Measurements from ENCODE around the gene KAT5. TPM values are rescaled to one million over a fixed set of nuclear protein-coding genes. Genes with fewer than 3 reads are reported as not detected.
A peak's percentile ranks its signal among the peaks of the same experiment; 100 is the strongest.

KAT5 gene
- total and polyA plus RNA-seq, 2 experiments from 2014 or later, result 33.3 to 34.8 TPM

DNA sequence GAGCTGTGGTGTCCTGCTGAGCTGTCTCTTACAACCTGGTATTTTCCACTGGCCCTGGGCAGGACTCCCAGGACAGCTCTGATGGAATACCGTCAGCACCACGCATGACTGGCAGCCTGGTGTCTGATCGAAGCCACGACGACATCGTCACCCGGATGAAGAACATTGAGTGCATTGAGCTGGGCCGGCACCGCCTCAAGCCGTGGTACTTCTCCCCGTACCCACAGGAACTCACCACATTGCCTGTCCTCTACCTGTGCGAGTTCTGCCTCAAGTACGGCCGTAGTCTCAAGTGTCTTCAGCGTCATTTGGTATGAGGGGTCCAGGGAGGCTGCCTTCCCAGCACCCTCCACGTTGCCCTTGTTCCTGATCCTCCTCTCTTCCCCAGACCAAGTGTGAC lies 2.4 kb downstream of the KAT5 start:
- 0 out of 2 replicates have a peak, but pooled peaks cover 2% of the 10 kb centered on the region for H3F3A ChIP-seq (replicated peaks; ENCODE audit: low read depth)
- no peak overlapping the region for H2AFZ ChIP-seq
- peaks cover 4% of the 10 kb centered on the region; the same call in 1 of the 2 replicates for H3K4me1 ChIP-seq (ENCODE audit: insufficient read depth)
- no peaks in the 10 kb centered on the region for H3K27me3 ChIP-seq (ENCODE audit: insufficient read depth)
- no peak for TF ChIP-seq CREB1 (CRISPR knock-in tag; IDR thresholded peaks at IDR 0.05; ENCODE audit: low read depth)
- no peak for TF ChIP-seq ZNF331 (CRISPR knock-in tag; IDR thresholded peaks at IDR 0.05; ENCODE audit: low read depth)
- no peak for TF ChIP-seq ZNF114 (CRISPR knock-in tag; IDR thresholded peaks at IDR 0.05)
- no peak for TF ChIP-seq EZH2 (IDR thresholded peaks at IDR 0.05; ENCODE audit: low read depth, unreplicated experiment)
- 0 out of 2 replicates have a peak, but pooled peaks have one; percentile 19 for TF ChIP-seq POLR2AphosphoS5 (IDR thresholded peaks at IDR 0.05; ENCODE audit: low read depth)
- H3K27me3 Mint-ChIP-seq (ENCODE audit: insufficient read depth, low read depth, poor library complexity), result peaks cover 12% of the 10 kb centered on the region
- H3K36me3 ChIP-seq (ENCODE audit: insufficient read depth), result peaks cover 22% of the 10 kb centered on the region; the same call in 1 of the 2 replicates
- H3K36me3 Mint-ChIP-seq (ENCODE audit: low read depth), result peaks cover 68% of the 10 kb centered on the region
- no peak overlapping the region for H3K4me2 ChIP-seq
- H3K9me2 ChIP-seq (ENCODE audit: insufficient read depth), result no peaks in the 10 kb centered on the region
- no peak overlapping the region for H3K27ac ChIP-seq (ENCODE audit: low read depth)
- no peak overlapping the region for H3K27ac Mint-ChIP-seq
- H3K79me2 ChIP-seq (replicated peaks; ENCODE audit: insufficient read depth), result peaks cover 5% of the 10 kb centered on the region; the same call in 1 of the 2 replicates
- no peak for DNase-seq (ENCODE audit: low spot score)
- H3K9me3 Mint-ChIP-seq, result no peaks in the 10 kb centered on the region; the same call in 2 of the 3 replicates
- no peak for ATAC-seq
- H4K20me1 ChIP-seq (replicated peaks; ENCODE audit: insufficient read depth), result 0 out of 2 replicates have a peak, but pooled peaks cover 3% of the 10 kb centered on the region
- H3K4me3 ChIP-seq, result no peak overlapping the region
- H3K4me1 Mint-ChIP-seq, result peaks cover 16% of the 10 kb centered on the region
- H3K4me3 Mint-ChIP-seq, result no peak overlapping the region

DNA sequence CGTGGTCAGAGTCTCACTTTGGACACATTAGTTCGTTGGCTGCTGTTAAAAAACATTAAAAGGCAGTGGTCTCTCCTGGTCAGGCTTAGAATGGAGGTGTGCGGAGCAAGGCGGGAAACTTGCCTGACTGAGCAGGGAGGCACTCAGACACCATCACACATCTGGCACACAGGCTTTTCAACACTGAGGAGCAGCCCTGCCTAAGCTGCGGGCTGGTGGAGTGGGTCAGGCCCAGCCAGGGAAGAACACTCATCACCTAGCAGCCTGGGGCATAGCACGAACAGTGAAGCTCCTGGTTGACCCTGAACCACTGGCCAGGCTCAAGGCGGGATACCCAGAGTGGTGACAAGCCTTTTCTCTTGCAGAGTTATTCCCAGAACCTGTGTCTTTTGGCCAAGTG lies 4.2 kb downstream of the KAT5 start:
- Mint-ChIP-seq H3K27me3 (ENCODE audit: insufficient read depth, low read depth, poor library complexity) (peaks cover 19% of the 10 kb centered on the region), H3K27ac (no peak overlapping the region), H3K4me3 (no peak overlapping the region), H3K4me1 (peaks cover 16% of the 10 kb centered on the region), H3K9me3 (no peaks in the 10 kb centered on the region; the same call in 2 of the 3 replicates), H3K36me3 (ENCODE audit: low read depth) (peaks cover 70% of the 10 kb centered on the region)
- Histone ChIP-seq H3K79me2 (replicated peaks; ENCODE audit: insufficient read depth) (peaks cover 5% of the 10 kb centered on the region; the same call in 1 of the 2 replicates), H3K4me3 (no peak overlapping the region), H3K36me3 (ENCODE audit: insufficient read depth) (peaks cover 22% of the 10 kb centered on the region; the same call in 1 of the 2 replicates), H3K4me2 (no peak overlapping the region), H3K27me3 (ENCODE audit: insufficient read depth) (no peaks in the 10 kb centered on the region), H2AFZ (no peak overlapping the region), H3F3A (replicated peaks; ENCODE audit: low read depth) (0 out of 2 replicates have a peak, but pooled peaks cover 2% of the 10 kb centered on the region), H3K27ac (ENCODE audit: low read depth) (no peak overlapping the region), H4K20me1 (replicated peaks; ENCODE audit: insufficient read depth) (0 out of 2 replicates have a peak, but pooled peaks cover 3% of the 10 kb centered on the region), H3K9me2 (ENCODE audit: insufficient read depth) (no peaks in the 10 kb centered on the region), H3K4me1 (ENCODE audit: insufficient read depth) (peaks cover 6% of the 10 kb centered on the region; the same call in 1 of the 2 replicates)
- ATAC-seq, result no peak
- DNase-seq (ENCODE audit: low spot score), result no peak
- TF ChIP-seq STAT1 (IDR thresholded peaks at IDR 0.05; ENCODE audit: unreplicated experiment) (no peak), CREB1 (CRISPR knock-in tag; IDR thresholded peaks at IDR 0.05; ENCODE audit: low read depth) (no peak), EZH2 (IDR thresholded peaks at IDR 0.05; ENCODE audit: low read depth, unreplicated experiment) (no peak), POLR2AphosphoS5 (IDR thresholded peaks at IDR 0.05; ENCODE audit: low read depth) (no peak), ZNF114 (CRISPR knock-in tag; IDR thresholded peaks at IDR 0.05) (no peak)
- TF ChIP-seq, protein P1, sequence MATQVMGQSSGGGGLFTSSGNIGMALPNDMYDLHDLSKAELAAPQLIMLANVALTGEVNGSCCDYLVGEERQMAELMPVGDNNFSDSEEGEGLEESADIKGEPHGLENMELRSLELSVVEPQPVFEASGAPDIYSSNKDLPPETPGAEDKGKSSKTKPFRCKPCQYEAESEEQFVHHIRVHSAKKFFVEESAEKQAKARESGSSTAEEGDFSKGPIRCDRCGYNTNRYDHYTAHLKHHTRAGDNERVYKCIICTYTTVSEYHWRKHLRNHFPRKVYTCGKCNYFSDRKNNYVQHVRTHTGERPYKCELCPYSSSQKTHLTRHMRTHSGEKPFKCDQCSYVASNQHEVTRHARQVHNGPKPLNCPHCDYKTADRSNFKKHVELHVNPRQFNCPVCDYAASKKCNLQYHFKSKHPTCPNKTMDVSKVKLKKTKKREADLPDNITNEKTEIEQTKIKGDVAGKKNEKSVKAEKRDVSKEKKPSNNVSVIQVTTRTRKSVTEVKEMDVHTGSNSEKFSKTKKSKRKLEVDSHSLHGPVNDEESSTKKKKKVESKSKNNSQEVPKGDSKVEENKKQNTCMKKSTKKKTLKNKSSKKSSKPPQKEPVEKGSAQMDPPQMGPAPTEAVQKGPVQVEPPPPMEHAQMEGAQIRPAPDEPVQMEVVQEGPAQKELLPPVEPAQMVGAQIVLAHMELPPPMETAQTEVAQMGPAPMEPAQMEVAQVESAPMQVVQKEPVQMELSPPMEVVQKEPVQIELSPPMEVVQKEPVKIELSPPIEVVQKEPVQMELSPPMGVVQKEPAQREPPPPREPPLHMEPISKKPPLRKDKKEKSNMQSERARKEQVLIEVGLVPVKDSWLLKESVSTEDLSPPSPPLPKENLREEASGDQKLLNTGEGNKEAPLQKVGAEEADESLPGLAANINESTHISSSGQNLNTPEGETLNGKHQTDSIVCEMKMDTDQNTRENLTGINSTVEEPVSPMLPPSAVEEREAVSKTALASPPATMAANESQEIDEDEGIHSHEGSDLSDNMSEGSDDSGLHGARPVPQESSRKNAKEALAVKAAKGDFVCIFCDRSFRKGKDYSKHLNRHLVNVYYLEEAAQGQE (IDR thresholded peaks at IDR 0.05; ENCODE audit: unreplicated experiment), result no peak
- TF ChIP-seq, protein P2, sequence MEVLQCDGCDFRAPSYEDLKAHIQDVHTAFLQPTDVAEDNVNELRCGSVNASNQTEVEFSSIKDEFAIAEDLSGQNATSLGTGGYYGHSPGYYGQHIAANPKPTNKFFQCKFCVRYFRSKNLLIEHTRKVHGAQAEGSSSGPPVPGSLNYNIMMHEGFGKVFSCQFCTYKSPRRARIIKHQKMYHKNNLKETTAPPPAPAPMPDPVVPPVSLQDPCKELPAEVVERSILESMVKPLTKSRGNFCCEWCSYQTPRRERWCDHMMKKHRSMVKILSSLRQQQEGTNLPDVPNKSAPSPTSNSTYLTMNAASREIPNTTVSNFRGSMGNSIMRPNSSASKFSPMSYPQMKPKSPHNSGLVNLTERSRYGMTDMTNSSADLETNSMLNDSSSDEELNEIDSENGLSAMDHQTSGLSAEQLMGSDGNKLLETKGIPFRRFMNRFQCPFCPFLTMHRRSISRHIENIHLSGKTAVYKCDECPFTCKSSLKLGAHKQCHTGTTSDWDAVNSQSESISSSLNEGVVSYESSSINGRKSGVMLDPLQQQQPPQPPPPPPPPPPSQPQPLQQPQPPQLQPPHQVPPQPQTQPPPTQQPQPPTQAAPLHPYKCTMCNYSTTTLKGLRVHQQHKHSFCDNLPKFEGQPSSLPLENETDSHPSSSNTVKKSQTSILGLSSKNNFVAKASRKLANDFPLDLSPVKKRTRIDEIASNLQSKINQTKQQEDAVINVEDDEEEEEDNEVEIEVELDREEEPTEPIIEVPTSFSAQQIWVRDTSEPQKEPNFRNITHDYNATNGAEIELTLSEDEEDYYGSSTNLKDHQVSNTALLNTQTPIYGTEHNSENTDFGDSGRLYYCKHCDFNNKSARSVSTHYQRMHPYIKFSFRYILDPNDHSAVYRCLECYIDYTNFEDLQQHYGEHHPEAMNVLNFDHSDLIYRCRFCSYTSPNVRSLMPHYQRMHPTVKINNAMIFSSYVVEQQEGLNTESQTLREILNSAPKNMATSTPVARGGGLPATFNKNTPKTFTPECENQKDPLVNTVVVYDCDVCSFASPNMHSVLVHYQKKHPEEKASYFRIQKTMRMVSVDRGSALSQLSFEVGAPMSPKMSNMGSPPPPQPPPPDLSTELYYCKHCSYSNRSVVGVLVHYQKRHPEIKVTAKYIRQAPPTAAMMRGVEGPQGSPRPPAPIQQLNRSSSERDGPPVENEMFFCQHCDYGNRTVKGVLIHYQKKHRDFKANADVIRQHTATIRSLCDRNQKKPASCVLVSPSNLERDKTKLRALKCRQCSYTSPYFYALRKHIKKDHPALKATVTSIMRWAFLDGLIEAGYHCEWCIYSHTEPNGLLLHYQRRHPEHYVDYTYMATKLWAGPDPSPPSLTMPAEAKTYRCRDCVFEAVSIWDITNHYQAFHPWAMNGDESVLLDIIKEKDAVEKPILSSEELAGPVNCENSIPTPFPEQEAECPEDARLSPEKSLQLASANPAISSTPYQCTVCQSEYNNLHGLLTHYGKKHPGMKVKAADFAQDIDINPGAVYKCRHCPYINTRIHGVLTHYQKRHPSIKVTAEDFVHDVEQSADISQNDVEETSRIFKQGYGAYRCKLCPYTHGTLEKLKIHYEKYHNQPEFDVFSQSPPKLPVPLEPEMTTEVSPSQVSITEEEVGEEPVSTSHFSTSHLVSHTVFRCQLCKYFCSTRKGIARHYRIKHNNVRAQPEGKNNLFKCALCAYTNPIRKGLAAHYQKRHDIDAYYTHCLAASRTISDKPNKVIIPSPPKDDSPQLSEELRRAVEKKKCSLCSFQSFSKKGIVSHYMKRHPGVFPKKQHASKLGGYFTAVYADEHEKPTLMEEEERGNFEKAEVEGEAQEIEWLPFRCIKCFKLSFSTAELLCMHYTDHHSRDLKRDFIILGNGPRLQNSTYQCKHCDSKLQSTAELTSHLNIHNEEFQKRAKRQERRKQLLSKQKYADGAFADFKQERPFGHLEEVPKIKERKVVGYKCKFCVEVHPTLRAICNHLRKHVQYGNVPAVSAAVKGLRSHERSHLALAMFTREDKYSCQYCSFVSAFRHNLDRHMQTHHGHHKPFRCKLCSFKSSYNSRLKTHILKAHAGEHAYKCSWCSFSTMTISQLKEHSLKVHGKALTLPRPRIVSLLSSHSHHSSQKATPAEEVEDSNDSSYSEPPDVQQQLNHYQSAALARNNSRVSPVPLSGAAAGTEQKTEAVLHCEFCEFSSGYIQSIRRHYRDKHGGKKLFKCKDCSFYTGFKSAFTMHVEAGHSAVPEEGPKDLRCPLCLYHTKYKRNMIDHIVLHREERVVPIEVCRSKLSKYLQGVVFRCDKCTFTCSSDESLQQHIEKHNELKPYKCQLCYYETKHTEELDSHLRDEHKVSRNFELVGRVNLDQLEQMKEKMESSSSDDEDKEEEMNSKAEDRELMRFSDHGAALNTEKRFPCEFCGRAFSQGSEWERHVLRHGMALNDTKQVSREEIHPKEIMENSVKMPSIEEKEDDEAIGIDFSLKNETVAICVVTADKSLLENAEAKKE (CRISPR knock-in tag; IDR thresholded peaks at IDR 0.05), result no peak
- TF ChIP-seq, protein P3, sequence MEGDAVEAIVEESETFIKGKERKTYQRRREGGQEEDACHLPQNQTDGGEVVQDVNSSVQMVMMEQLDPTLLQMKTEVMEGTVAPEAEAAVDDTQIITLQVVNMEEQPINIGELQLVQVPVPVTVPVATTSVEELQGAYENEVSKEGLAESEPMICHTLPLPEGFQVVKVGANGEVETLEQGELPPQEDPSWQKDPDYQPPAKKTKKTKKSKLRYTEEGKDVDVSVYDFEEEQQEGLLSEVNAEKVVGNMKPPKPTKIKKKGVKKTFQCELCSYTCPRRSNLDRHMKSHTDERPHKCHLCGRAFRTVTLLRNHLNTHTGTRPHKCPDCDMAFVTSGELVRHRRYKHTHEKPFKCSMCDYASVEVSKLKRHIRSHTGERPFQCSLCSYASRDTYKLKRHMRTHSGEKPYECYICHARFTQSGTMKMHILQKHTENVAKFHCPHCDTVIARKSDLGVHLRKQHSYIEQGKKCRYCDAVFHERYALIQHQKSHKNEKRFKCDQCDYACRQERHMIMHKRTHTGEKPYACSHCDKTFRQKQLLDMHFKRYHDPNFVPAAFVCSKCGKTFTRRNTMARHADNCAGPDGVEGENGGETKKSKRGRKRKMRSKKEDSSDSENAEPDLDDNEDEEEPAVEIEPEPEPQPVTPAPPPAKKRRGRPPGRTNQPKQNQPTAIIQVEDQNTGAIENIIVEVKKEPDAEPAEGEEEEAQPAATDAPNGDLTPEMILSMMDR (conservative IDR thresholded peaks at IDR 0.05; ENCODE audit: low read depth in 2 of 2), result no peak

All from GM23338 (cell line).